ENCODE data around the gene C2CD2.

- TF ChIP-seq CTCF (conservative IDR thresholded peaks at IDR 0.05; ENCODE audit: low read depth, low read length) (no peak), EZH2 (IDR thresholded peaks at IDR 0.05; ENCODE audit: borderline replicate concordance, low read depth, low read length, poor library complexity, severe bottlenecking) (no peak)
Measured at GRCh38 chr21:41956926-41957729, 3.3 kb upstream of the C2CD2 start.
